Testis (tissue), 2 donors: ENCODE results near the gene GAS5.

Source experiments
- CTCF ChIP-seq, 3 experiments: fragments of 450-650 bp in 2 of 3; fragments of 200-600 bp in 1 of 3; sonication (generic) in 1 of 3; IDR thresholded peaks; one replicate each; pipeline ENCODE4 v1.5.1; 2016 to 2019; ENCODE audit warnings: antibody characterized with exemption in 3 of 3, mild to moderate bottlenecking in 2 of 3, moderate library complexity in 1 of 3
- POLR2A ChIP-seq: fragments of 450-650 bp; IDR thresholded peaks from one replicate; pipeline ENCODE4 v1.6.1; 2017; ENCODE audit warnings: antibody characterized with exemption, mild to moderate bottlenecking, moderate library complexity

- no peak for TF ChIP-seq POLR2A
- no peak for TF ChIP-seq CTCF (IDR thresholded peaks at IDR 0.05)
Measured at GRCh38 chr1:173832748-173833147, 35.0 kb downstream of the GAS5 start.
